Right kidney (tissue), 1 donor: Measurements from ENCODE around the gene CROCC.

Experiments used
- DNase-seq: peaks from one replicate; pipeline ENCODE4 v3.0.0-alpha.2; 2016

Gene CROCC

DNA sequence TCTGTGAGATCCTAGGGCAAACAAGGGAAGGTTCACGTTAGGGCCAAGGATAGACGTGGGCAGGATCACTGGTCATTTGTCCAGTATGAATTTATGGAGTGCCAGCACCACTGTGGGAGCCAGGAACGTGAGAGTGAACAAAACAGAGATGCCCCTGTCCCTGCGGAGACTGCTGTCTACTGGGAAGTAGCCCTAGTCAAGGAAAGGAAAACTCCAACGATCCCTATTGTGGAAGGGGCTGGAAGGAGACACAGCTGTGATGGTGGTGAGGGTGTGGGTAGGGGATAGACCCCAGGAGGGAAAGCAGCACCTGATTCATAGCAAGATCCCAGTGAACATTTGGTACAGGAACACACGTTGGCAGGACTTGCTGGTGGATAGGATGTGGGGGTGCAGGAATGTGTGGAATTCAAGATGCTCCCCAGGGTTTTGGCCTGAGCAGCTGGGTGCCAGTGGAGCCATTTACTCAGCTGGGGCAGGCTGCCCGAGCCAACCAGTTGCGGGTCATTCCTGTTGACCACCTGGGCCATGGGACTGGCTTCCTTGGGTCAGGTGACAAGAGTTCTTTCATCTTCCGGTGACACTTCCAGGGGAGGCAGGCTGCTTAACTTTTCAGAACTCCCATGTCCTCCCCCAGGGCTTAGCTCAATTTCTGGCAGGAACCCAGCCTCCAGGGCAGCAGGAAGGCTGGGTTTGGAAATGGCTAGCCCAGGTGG, 91.2 kb downstream of the CROCC start:
- DNase-seq = no peak

DNA sequence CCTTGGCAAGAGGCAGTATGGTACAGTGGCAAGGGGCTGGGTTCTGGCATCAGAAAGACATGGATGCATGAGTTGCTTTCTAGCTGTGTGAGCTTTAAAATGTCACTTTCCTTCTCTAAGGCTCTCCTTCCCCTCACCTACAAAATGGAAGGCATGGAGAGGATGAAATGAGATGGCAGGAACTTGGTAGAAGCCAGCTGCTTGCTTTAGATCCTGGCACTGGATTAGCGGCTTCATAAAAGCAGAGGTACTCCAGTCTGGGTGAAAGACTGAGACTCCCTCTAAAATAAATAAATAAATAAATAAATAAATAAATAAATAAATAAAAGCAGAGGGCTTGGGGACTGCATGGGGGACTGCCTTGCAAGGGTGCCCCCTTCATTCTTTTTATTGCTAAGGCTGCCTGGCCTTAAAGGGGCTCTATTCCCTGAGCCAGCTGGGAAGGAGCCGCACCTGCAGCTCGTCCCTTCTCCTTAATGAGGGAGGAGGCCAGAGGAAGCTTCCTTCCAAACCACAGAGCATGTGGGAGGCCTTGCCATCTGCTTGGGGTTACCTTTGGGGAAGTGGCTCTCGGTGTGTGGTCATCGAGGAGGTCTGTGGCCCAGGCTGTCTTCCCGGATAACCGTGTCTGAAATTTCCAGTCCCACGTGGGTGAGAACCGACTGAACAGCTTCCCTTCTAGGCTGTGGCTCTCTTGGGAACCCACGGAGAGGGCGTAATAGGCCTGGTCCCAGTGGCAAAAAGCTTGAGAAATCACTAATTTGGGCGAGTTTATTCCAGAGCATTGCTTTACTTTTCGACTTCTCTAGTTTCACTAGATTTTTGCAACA, 92.0 kb downstream of the CROCC start:
- no peak for DNase-seq

DNA sequence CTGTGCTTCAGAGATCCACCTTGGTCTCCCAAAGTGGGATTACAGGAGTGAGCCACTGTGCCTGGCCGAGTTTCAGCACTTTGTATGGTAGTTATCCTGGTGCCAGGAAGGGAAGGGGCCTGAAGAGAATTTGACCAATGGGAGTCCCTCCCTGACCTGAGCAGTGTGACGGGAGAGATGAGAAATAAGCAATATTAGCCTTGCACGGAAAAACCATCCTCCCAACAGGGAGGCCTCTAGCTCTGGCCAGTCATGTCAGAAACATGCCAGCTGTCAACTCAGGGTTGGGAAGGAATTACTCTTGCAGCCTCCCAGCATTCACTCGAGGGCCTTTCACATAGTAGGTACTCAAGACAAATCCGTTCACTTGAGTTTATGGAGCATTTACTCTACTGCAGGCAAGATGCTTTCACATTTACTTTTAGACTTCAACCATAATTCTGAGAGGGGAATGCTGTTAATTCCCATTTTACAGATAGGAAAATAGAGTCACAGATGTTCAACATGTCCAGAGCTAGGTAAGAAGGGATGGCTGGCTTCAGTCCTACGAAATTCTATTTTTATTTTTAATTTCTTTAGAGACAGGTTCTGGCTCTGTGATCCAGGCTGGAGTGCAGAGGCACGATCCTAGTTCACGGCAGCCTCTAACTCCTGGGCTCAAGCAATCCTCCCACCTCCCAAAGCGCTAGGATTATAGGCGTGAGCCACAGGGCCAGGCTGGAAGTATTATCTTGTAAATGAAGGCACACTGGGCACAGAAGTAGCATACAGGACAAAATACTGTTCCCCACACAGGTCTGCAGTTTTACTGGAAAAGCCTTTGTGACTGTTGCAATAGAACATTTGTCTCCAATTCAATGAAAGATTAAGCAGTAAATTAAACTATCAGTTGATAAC, 93.2 kb downstream of the CROCC start:
- no peak for DNase-seq

DNA sequence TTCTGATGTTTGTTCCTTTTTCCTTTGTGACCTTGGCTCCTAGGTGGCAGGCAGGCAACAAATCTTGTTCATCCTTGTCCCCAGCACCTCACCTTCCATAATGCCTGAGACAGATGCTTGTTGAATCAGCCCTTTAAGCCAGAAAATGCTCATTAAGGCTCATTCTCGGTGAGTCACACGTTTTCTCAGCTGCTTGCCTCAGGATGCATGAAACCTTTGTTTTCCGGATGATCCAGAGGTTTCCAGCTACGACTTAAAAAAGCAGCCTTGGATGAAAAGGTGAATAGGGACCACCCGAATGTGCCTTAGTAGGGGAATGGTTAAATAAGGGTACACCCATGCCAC, 94.6 kb downstream of the CROCC start:
- DNase-seq = no peak

DNA sequence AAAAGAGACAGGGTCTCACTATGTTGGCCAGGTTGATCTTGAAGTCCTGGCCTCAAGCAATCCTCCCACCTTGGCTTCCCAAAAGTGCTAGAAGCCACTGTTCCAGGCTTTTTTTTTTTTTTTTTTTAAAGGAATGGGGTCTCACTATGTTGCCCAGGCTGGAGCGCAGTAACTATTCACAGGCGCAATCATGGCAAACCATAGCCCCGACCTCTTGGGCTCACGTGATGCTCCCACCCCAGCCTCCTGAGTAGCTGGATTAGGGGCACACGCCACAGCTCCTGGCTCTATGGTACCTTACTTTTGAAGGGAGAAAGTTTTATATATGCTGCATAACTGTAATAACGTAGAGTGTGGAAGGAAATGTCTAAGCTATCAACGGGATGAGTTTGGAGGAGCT, 95.7 kb downstream of the CROCC start:
- DNase-seq = no peak

DNA sequence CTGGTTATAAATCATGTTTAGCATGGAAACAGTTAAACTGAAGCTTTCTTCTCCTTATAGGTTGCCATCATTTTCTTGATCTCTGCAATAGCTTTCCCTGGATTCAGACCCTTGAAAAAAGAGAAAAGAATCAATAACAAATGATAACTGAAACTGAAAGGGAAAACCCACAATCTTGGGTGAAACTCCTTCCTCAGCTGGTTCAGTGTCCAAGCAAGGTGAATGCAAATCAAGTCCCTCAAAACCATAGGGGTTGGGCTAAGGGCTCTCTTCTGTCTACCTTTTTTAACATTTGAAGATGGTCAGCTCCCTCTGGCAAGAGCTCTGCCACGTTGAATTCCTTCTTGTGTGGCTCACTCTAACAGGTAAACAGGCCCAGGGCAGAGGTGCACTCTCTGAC, 97.1 kb downstream of the CROCC start:
- no peak for DNase-seq

DNA sequence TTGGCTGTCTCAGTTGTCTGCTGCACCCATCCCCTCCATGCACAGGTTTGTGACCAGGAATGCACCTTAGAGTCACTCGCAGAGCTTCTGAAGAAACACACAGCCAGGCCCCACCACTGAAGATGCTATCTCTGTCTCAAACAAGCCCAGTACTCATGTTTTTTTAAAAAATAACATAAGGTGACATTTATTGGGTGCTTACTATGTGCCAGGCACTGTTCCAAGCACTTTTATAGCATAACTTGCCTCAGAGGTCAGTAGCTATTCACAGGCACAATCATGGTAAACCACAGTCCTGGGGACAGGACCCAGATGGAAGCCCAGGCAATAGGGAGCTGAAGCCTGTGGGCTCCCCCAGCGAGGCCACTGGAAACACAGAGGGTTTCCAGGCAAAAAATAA, 98.8 kb downstream of the CROCC start:
- DNase-seq = no peak

DNA sequence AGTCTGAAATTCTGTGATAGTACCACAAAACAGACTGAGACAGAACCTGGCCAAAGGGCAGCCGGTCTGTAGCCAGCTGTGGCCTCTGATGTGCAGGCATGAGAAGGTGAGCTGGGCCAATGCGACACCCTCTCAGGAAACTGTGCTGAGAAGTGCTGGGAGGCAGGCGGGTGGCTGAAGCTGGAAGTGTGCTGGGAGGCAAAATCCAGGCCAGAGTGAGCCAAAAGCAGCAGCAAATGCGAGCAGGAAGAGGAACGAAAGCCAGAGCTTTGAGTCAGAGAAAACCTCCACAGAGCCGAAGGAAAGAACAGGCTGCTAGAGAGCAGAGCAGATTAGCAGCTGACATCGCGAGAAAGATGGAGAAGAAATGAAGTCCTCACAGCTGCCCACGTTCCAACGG, 100.2 kb downstream of the CROCC start:
- DNase-seq = no peak
